HFFc6 (cell line): ENCODE data around the gene DNAJC18. TPM values are rescaled to one million over a fixed set of nuclear protein-coding genes. Genes with fewer than 3 reads are reported as not detected.

Experiments
- DNase-seq: peaks from one replicate; pipeline ENCODE4 v3.0.0-alpha.2; 2018
- H3K27ac Mint-ChIP-seq: 2 replicates; pipeline ENCODE4 v1.8.0; 2020; ENCODE audit warnings: mild to moderate bottlenecking, mixed read lengths
- H3K27me3 Mint-ChIP-seq: 2 replicates; pipeline ENCODE4 v1.8.0; 2021; ENCODE audit warnings: mild to moderate bottlenecking, moderate library complexity, mixed read lengths; ENCODE audit not compliant: insufficient read depth
- H3K36me3 Mint-ChIP-seq: 2 replicates; pipeline ENCODE4 v1.8.0; 2021; ENCODE audit warnings: low read depth, mixed read lengths
- H3K4me1 Mint-ChIP-seq: 2 replicates; pipeline ENCODE4 v1.8.0; 2020; ENCODE audit warnings: low read depth, mixed read lengths
- H3K4me3 Mint-ChIP-seq: 2 replicates; pipeline ENCODE4 v1.8.0; 2020; ENCODE audit warnings: mild to moderate bottlenecking, moderate library complexity, mixed read lengths
- H3K9me3 Mint-ChIP-seq: 2 replicates; pipeline ENCODE4 v1.8.0; 2020; ENCODE audit warnings: mild to moderate bottlenecking, mixed read lengths
- CTCF ChIP-seq: fragments of 200-600 bp; sonication (generic); IDR thresholded peaks from 2 replicates; pipeline ENCODE4 v1.5.0; 2021; ENCODE audit warnings: antibody characterized with exemption, mild to moderate bottlenecking
- total RNA-seq, 6 experiments: library from RNA; stranded (reverse); fragmentation: NEBNext Ultra II Directional; extraction: Animal tissue kit (Norgen Biotek cat#: 25700); gene quantifications; 2 replicates in 1 of 6; 3 replicates in 5 of 6; pipeline ENCODE4 v1.2.3, GENCODE V29; 2021

Gene DNAJC18
- total RNA-seq, 6 experiments from 2014 or later: 14.3 to 19.9 (median 18.2) TPM

- Mint-ChIP-seq H3K4me3 (no peak overlapping the region), H3K27me3 (peaks cover 5% of the 10 kb centered on the region), H3K9me3 (peaks cover 2% of the 10 kb centered on the region; the same call in 1 of the 2 replicates), H3K36me3 (peaks cover 3% of the 10 kb centered on the region), H3K4me1 (peaks cover 9% of the 10 kb centered on the region), H3K27ac (no peak overlapping the region)
- TF ChIP-seq CTCF: no peak
- DNase-seq: no peak
These were observed 42.6 kb downstream of the DNAJC18 start for GRCh38 chr5:139396691-139397090.

GRCh38 chr5:139395844-139396640, 43.3 kb downstream of the DNAJC18 start:
- H3K27ac Mint-ChIP-seq: no peak overlapping the region
- H3K4me1 Mint-ChIP-seq: peaks cover 16% of the 10 kb centered on the region
- peaks cover 7% of the 10 kb centered on the region for H3K36me3 Mint-ChIP-seq
- DNase-seq: no peak
- H3K4me3 Mint-ChIP-seq: no peak overlapping the region
- peaks cover 6% of the 10 kb centered on the region for H3K27me3 Mint-ChIP-seq
- peak; percentile 28; the same call in 1 of the 2 replicates for TF ChIP-seq CTCF
- peaks cover 5% of the 10 kb centered on the region; the same call in 1 of the 2 replicates for H3K9me3 Mint-ChIP-seq

GRCh38 chr5:139394654-139395566, 44.4 kb downstream of the DNAJC18 start, which contains the start of gene PROB1:
TSS of gene PROB1 (minus strand) at chr5:139395104. CDS start at chr5:139395081, 23 bp downstream.
- no peak for DNase-seq
- Mint-ChIP-seq H3K4me1 (peaks cover 27% of the 10 kb centered on the region), H3K27me3 (peaks cover 6% of the 10 kb centered on the region), H3K36me3 (peaks cover 7% of the 10 kb centered on the region), H3K27ac (no peak within 1 kb of the TSS; the same call in 1 of the 2 replicates), H3K9me3 (peaks cover 5% of the 10 kb centered on the region; the same call in 1 of the 2 replicates), H3K4me3 (peak within 1 kb of the TSS; percentile 24; the same call in 1 of the 2 replicates)
- TF ChIP-seq CTCF: no peak

GRCh38 chr5:139394123-139394653, 45.1 kb downstream of the DNAJC18 start:
- peak; percentile 71 for TF ChIP-seq CTCF
- H3K27me3 Mint-ChIP-seq: peaks cover 6% of the 10 kb centered on the region
- H3K9me3 Mint-ChIP-seq: peaks cover 5% of the 10 kb centered on the region; the same call in 1 of the 2 replicates
- H3K27ac Mint-ChIP-seq: no peak overlapping the region; the same call in 1 of the 2 replicates
- H3K36me3 Mint-ChIP-seq: peaks cover 7% of the 10 kb centered on the region
- H3K4me1 Mint-ChIP-seq: peaks cover 27% of the 10 kb centered on the region
- no peak for DNase-seq
- no peak overlapping the region; the same call in 1 of the 2 replicates for H3K4me3 Mint-ChIP-seq

- peak overlapping the region; percentile 71; the same call in 1 of the 2 replicates for H3K4me3 Mint-ChIP-seq
- H3K36me3 Mint-ChIP-seq: peaks cover 7% of the 10 kb centered on the region
- peaks cover 6% of the 10 kb centered on the region for H3K27me3 Mint-ChIP-seq
- no peak for DNase-seq
- peak overlapping the region; percentile 65; the same call in 1 of the 2 replicates for H3K27ac Mint-ChIP-seq
- H3K4me1 Mint-ChIP-seq: peaks cover 27% of the 10 kb centered on the region
- peaks cover 5% of the 10 kb centered on the region; the same call in 1 of the 2 replicates for H3K9me3 Mint-ChIP-seq
- no peak for TF ChIP-seq CTCF
These were observed 45.7 kb downstream of the DNAJC18 start for GRCh38 chr5:139393497-139394122.
